MG63 (cell line): ENCODE results near the gene PTK6. TPM values are rescaled to one million over a fixed set of nuclear protein-coding genes. Genes with fewer than 3 reads are reported as not detected.

ENCODE experiments used
- DNase-seq: peaks from one replicate; pipeline ENCODE4 v3.0.0-alpha.2; 2020
- H3K27me3 ChIP-seq: fragments of 250-450 bp; sonication (Bioruptor Pico); 2 replicates; pipeline ENCODE4 v1.5.1; 2020; ENCODE audit warnings: mild to moderate bottlenecking, moderate library complexity
- H3K36me3 ChIP-seq: fragments of 250-450 bp; sonication (Bioruptor Pico); 2 replicates; pipeline ENCODE4 v1.5.1; 2020; ENCODE audit warnings: mild to moderate bottlenecking, moderate library complexity
- H3K4me3 ChIP-seq: fragments of 250-450 bp; sonication (Bioruptor Pico); 2 replicates; pipeline ENCODE4 v1.5.1; 2020; ENCODE audit warnings: mild to moderate bottlenecking, moderate library complexity
- H3K9me3 ChIP-seq: fragments of 250-450 bp; sonication (Bioruptor Pico); 2 replicates; pipeline ENCODE4 v1.5.1; 2020; ENCODE audit warnings: mild to moderate bottlenecking, moderate library complexity
- total RNA-seq: library from RNA; depleted of rRNA; stranded (reverse); fragments of >200 nt; shearing (Covaris generic); gene quantifications from 2 replicates; pipeline ENCODE4 v1.2.3, GENCODE V29; 2014; ENCODE audit warnings: low replicate concordance

The PTK6 gene
- total RNA-seq, 1 experiment from 2014 or later, result 0.23 TPM

- Histone ChIP-seq H3K36me3 (no peaks in the 10 kb centered on the region), H3K4me3 (no peak overlapping the region), H3K9me3 (no peaks in the 10 kb centered on the region), H3K27me3 (peaks cover 24% of the 10 kb centered on the region)
- DNase-seq, result no peak
Observed at GRCh38 chr20:63513207-63513606, 24.0 kb downstream of the PTK6 start.

GRCh38 chr20:63509088-63509564 lies 28.1 kb downstream of the PTK6 start:
- peaks cover 4% of the 10 kb centered on the region for H3K9me3 ChIP-seq
- DNase-seq, result no peak
- peaks cover 21% of the 10 kb centered on the region for H3K27me3 ChIP-seq
- H3K4me3 ChIP-seq, result no peak overlapping the region
- H3K36me3 ChIP-seq, result no peaks in the 10 kb centered on the region

DNA sequence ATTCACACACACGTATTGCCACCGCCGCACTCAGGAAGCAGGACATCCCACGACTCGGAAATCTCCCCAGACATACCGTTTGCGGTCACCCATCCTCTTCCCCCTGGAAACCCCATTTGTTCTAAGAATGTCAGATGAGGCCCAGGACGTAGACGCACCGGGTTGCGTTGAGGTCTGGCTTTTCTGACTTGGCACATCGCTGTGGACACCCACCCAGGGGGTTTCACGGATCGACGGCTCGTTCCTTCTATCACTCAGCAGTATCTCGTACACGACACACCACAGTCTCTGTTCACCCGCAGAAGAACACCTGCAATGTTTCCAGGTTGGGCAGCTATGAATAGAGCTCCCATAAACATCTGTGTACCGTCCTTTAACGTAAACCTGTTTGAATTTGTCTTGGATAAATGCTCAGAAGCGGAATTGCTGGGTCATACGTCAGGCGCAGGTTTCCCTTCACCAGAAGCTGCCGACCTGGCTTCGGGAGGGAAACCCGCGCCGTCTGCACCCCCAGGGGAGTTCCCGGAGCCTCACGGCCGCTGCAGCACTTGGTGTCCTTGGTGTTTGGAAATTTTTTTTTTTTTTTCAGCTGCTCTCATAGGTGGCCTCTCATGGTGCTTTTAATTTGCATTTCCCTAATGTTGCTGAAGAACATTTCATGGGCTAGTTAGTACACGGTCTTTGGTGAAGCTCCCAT lies 29.0 kb downstream of the PTK6 start:
- H3K4me3 ChIP-seq, result no peak overlapping the region
- H3K9me3 ChIP-seq, result peaks cover 4% of the 10 kb centered on the region
- peaks cover 21% of the 10 kb centered on the region for H3K27me3 ChIP-seq
- DNase-seq, result no peak
- no peaks in the 10 kb centered on the region for H3K36me3 ChIP-seq

- DNase-seq, result no peak
- H3K9me3 ChIP-seq, result peaks cover 4% of the 10 kb centered on the region
Observed at GRCh38 chr20:63507083-63507743, 30.0 kb downstream of the PTK6 start.

DNA sequence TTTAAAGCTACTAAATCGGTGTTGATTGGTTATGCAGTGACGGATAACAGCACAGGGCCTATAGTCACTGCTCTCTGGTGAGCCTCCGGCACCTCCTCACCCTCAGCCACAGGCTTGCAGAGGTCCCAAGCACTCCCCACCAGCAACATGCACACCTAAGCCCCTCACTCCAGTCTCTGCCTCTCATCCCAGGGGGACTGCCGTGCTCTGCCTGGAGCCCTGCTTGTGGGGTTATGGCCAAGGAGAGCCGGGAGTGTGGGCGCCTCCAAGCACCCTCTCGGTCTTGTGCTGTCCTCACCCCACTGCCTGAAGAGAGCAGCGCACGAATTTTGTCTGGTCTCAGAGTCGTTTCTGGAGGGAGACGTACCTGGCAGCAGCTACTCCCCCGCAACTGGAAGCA lies 31.5 kb downstream of the PTK6 start:
- no peak for DNase-seq
- Histone ChIP-seq H3K4me3 (no peak overlapping the region), H3K27me3 (peaks cover 4% of the 10 kb centered on the region), H3K36me3 (no peaks in the 10 kb centered on the region), H3K9me3 (peaks cover 4% of the 10 kb centered on the region)

More at GRCh38 chr20:63507083-63507743, 30.0 kb downstream of the PTK6 start:
- Histone ChIP-seq H3K4me3 (no peak overlapping the region), H3K27me3 (peaks cover 14% of the 10 kb centered on the region), H3K36me3 (no peaks in the 10 kb centered on the region)

GRCh38 chr20:63505281-63505680 lies 31.9 kb downstream of the PTK6 start:
- Histone ChIP-seq H3K4me3 (no peak overlapping the region), H3K27me3 (peaks cover 4% of the 10 kb centered on the region), H3K9me3 (peaks cover 4% of the 10 kb centered on the region), H3K36me3 (no peaks in the 10 kb centered on the region)
- DNase-seq, result no peak

- no peak overlapping the region for H3K4me3 ChIP-seq
- peaks cover 4% of the 10 kb centered on the region for H3K9me3 ChIP-seq
- no peaks in the 10 kb centered on the region for H3K36me3 ChIP-seq
- DNase-seq, result no peak
- peaks cover 4% of the 10 kb centered on the region for H3K27me3 ChIP-seq
Observed at GRCh38 chr20:63504642-63505041, 32.5 kb downstream of the PTK6 start.

- no peaks in the 10 kb centered on the region for H3K36me3 ChIP-seq
- no peaks in the 10 kb centered on the region; the same call in 1 of the 2 replicates for H3K27me3 ChIP-seq
- H3K9me3 ChIP-seq, result peaks cover 4% of the 10 kb centered on the region
- H3K4me3 ChIP-seq, result no peak overlapping the region
- DNase-seq, result no peak
Observed at GRCh38 chr20:63503524-63503923, 33.7 kb downstream of the PTK6 start.

DNA sequence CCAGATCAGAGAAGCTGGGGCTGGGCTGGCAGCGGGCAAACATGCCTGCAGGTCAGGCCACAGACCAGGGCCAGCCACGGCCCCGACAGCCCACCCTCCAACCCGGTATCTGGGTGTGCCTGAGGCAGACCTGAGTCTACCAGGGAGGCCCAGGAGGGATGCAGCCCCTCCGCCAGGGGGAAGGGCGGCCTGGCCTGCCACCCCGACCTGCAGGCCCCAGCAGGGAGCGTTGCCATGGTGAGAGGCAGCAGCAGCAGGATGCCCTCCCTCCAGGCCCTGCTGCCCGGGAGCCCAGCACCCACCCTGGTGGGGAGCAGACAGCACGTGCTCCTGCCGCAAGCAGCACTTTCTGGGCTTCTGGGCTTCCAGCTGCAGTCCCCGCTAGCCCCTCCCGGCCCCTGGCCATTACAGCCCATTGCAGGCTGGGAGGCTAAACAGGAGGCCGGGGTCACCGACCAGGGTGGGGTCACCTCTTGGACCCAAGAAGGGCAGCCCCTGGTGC lies 34.5 kb downstream of the PTK6 start:
- Histone ChIP-seq H3K27me3 (no peaks in the 10 kb centered on the region; the same call in 1 of the 2 replicates), H3K36me3 (no peaks in the 10 kb centered on the region; the same call in 1 of the 2 replicates), H3K9me3 (peaks cover 4% of the 10 kb centered on the region), H3K4me3 (no peak overlapping the region)
- no peak for DNase-seq

- DNase-seq, result no peak
- no peak overlapping the region for H3K4me3 ChIP-seq
- peaks cover 4% of the 10 kb centered on the region for H3K9me3 ChIP-seq
- H3K36me3 ChIP-seq, result no peaks in the 10 kb centered on the region; the same call in 1 of the 2 replicates
- H3K27me3 ChIP-seq, result no peaks in the 10 kb centered on the region; the same call in 1 of the 2 replicates
Observed at GRCh38 chr20:63501818-63502670, 35.1 kb downstream of the PTK6 start.

GRCh38 chr20:63500902-63501817 lies 36.0 kb downstream of the PTK6 start:
- Histone ChIP-seq H3K9me3 (peaks cover 4% of the 10 kb centered on the region), H3K27me3 (no peaks in the 10 kb centered on the region; the same call in 1 of the 2 replicates), H3K36me3 (no peaks in the 10 kb centered on the region; the same call in 1 of the 2 replicates), H3K4me3 (no peak overlapping the region)
- no peak for DNase-seq

DNA sequence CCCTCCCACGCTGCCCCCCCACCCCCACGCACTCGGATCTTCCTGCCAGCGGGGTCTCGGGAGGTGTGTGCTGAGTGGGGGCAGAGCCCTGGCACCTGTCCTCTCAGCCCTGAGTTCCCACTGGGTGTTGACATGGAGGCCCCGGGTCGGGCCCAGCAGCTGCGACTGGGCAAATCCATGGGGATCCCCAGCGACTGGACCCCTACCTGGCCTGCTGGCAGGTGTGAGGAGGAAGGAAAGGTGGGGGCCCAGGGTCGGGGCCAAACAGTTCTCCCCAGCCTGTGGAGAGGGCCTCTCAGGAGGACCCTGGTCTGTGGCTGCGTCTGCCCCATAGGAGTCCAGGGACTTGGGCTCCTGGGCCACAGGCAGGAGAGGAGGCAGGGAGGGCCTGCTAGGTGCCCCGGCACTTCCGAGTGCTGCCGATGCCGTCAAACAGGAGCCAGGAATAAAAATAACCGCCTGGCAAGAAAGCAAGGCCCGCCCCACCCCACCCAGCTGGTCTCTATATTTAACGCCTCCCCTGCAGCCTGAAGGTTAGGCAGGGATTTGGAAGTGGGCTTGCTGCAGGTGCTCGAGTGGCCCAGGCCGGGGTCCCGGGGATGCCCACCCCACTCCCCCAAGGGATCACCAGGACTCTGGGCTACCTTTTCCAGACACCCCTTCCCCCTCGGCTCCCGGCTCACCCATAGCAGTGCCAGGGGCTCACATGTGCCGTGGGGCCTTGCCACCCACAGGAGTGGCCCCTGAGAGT lies 36.9 kb downstream of the PTK6 start:
- DNase-seq, result no peak
- Histone ChIP-seq H3K36me3 (no peaks in the 10 kb centered on the region; the same call in 1 of the 2 replicates), H3K9me3 (peaks cover 4% of the 10 kb centered on the region), H3K4me3 (no peak overlapping the region), H3K27me3 (no peaks in the 10 kb centered on the region; the same call in 1 of the 2 replicates)

- H3K36me3 ChIP-seq, result no peaks in the 10 kb centered on the region; the same call in none of the 2 replicates
- H3K9me3 ChIP-seq, result peaks cover under 1% of the 10 kb centered on the region; the same call in 1 of the 2 replicates
- peak; percentile 32 for DNase-seq
- no peaks in the 10 kb centered on the region; the same call in 1 of the 2 replicates for H3K27me3 ChIP-seq
- peak overlapping the region; percentile 31 for H3K4me3 ChIP-seq
Observed at GRCh38 chr20:63499338-63499969, 37.7 kb downstream of the PTK6 start.

- H3K9me3 ChIP-seq, result no peaks in the 10 kb centered on the region
- peak; percentile 50 for DNase-seq
- no peaks in the 10 kb centered on the region; the same call in none of the 2 replicates for H3K36me3 ChIP-seq
- H3K27me3 ChIP-seq, result no peaks in the 10 kb centered on the region; the same call in 1 of the 2 replicates
- peak within 1 kb of the TSS; percentile 39 for H3K4me3 ChIP-seq
Observed at GRCh38 chr20:63498960-63499337, 38.2 kb downstream of the PTK6 start, which contains the start of gene EEF1A2. Gene EEF1A2, minus strand, starts transcription at chr20:63499083. Its CDS starts 1,320 bp downstream, at chr20:63497763.
